GM18858 (cell line): ENCODE measurements around the gene NME1.
A peak's percentile ranks its signal among the peaks of the same experiment; 100 is the strongest.
"Not testable (repeated sequence)": the region's sequence is repeated elsewhere in the genome, so short reads cannot be mapped to it uniquely, and the experiment has no call there.

Experiments
- ATAC-seq: cut with Tn5 transposase; IDR thresholded peaks from one replicate; pipeline ENCODE4 v1.9.1; 2021; ENCODE audit not compliant: unreplicated experiment

Gene NME1

DNA sequence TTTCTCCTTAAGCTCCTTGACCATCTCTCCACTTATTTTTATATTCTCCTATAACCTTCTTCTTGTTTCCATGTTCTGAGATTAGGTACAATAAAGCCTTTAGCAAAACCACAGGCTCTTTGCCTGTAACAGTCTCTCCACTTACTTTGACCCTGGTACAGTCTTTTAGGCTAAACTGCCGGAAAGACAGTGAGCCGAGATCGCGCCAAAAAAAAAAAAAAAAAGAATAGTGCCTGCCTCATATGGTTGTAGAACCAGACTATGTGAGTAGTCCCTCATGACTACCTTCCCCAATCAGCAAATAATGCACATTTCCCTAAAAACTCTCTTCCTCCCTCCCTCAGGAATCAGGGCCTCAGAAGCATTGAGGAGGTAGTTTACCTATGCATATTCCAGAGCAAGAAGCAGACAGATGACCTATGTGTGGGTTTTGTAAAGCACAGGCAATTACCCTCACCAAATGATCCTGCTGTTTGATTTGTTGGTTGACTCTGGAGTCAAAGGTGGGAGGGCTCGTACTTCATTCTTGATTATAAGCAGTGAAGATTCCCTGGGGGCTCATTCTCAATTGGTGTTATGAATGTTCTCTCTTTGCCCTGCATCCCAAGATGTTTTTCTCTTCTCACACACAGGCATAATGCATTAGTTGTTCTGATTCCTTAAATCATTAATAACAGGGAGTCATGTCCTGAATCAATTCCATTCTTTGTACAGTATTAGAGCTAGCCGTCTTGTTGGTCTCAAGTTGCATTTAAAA lies 8.9 kb upstream of the NME1 start:
- ATAC-seq: no peak

DNA sequence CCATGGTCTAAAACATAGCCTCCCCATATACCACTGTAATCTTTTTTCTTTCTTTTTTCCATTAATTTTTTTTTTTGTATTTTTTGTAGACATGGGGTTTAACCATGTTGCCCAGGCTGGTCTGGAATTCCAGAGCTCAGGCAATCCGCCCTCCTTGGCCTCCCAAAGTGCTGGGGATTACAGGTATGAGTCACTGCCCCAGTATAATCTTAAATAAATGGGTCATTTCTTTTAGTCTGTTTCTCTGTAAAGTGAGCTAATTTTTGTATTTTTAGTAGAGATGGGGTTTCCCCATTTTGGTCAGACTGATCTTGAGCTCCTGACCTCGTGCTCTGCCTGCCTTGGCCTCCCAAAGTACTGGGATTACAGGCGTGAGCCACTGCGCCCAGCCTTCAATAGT lies 5.7 kb upstream of the NME1 start:
- ATAC-seq: no peak

DNA sequence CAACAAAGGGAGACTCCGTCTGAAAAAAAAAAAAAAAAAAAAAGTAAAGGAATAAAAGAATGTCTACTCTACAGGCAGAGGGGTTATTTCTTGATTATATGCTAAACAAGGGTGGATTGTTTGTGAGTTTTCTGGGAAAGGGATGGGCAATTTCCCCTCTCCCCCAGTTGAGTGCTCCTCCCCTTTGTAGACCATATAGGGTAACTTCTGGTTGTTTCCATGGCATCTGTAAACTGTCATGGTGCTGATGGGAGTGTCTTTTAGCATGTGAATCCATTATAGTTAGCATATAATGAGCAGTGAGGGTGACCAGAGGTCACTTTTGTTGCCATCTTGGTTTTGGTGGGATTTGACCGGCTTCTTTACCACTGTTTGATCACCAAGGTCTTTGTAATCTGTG lies 4.2 kb upstream of the NME1 start:
- no peak for ATAC-seq

DNA sequence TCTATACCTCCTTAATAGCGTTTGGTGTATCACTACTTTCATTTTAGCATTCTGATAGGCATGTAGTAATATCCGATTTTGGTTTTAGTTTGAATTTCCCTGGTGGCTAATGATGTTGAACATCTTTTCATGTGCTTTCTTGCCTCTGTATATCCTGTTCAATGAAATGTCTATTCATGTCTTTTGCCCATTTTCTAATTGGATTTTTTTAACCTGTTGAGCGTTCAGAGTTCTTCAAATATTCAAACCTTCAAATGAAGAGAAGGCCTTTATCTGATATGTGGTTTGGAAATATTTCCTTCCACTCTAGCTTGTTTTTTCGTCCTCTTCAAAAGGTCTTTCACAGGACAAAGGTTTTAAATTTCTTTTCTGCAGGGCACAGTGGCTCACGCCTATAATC lies 2.4 kb upstream of the NME1 start:
- ATAC-seq: no peak

GRCh38 chr17:51152766-51153209 lies 571 bp upstream of the NME1 start:
- no peak for ATAC-seq

- ATAC-seq: no peak
These were observed 817 bp downstream of the NME1 start for GRCh38 chr17:51154176-51154575.

- no peak for ATAC-seq
These were observed 2.1 kb downstream of the NME1 start for GRCh38 chr17:51155416-51155815.

GRCh38 chr17:51159604-51160003 lies 6.2 kb downstream of the NME1 start:
- no peak for ATAC-seq

DNA sequence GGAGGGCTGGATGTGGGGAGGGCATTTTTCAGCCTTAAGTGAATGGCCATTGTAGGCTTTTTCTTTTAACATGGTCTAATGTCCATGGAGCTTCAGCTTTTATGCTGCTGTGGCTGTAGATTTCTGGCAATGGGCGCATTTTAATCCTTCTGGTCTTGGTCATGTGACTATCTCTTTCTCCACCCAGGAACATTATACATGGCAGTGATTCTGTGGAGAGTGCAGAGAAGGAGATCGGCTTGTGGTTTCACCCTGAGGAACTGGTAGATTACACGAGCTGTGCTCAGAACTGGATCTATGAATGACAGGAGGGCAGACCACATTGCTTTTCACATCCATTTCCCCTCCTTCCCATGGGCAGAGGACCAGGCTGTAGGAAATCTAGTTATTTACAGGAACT lies 8.2 kb downstream of the NME1 start:
- ATAC-seq: no peak

- ATAC-seq: no peak
These were observed 11.7 kb downstream of the NME1 start for GRCh38 chr17:51164911-51165679.

- no peak for ATAC-seq
These were observed 12.4 kb downstream of the NME1 start for GRCh38 chr17:51165680-51166197.

DNA sequence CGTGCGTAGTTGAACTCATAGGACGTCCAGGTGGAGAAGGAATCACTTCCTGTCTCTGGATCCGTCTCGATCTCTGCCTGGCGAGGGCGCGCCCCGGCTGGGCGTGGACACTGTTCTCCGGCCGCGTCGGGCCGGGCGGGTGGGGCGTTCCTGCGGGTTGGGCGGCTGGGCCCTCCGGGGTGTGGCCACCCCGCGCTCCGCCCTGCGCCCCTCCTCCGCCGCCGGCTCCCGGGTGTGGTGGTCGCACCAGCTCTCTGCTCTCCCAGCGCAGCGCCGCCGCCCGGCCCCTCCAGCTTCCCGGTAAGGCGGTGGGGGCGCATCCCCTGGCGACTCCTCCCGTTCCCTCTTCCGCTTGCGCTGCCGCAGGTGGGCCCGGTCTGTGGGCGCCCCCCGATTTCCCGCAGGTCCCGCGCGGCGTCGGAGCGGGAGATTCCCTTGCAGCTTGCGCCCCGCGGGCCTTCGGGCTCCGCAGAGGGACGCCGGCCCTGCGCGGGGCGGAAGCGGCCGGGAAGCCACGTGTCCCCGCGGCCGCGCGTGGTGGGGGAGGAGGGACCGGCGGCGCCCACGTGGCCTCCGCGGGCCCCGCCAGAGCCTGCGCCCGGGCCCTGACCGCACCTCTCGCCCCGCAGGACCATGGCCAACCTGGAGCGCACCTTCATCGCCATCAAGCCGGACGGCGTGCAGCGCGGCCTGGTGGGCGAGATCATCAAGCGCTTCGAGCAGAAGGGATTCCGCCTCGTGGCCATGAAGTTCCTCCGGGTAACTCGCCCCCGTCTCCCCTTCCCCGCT lies 13.0 kb downstream of the NME1 start, which contains the start of gene NME2:
NME2 (plus strand) TSS at position 214 of the 789 bp plus-strand sequence; CDS start at position 634, 420 bp downstream.
- ATAC-seq: peak; percentile 72

GRCh38 chr17:51166987-51167931 lies 13.9 kb downstream of the NME1 start:
- peak; percentile 31 for ATAC-seq

GRCh38 chr17:51169340-51169739 lies 16.0 kb downstream of the NME1 start:
- ATAC-seq: no peak

GRCh38 chr17:51170736-51171135 lies 17.4 kb downstream of the NME1 start:
- no peak for ATAC-seq

- not testable (repeated sequence) for ATAC-seq
These were observed 18.7 kb downstream of the NME1 start for GRCh38 chr17:51172030-51172429.

- no peak for ATAC-seq
These were observed 27.1 kb downstream of the NME1 start for GRCh38 chr17:51180486-51180885.

- ATAC-seq: no peak
These were observed 30.8 kb downstream of the NME1 start for GRCh38 chr17:51184124-51184523.

- ATAC-seq: no peak
These were observed 32.5 kb downstream of the NME1 start for GRCh38 chr17:51185763-51186332.
